ENCODE data around the gene KCNF1. TPM values are rescaled to one million over a fixed set of nuclear protein-coding genes. Genes with fewer than 3 reads are reported as not detected.

The KCNF1 gene
- total and polyA plus RNA-seq, 9 donors: 0.11 to 0.30 (median 0.14) TPM; not detected in 5

GRCh38 chr2:10932345-10933151 lies 20.8 kb downstream of the KCNF1 start:
- H3K27ac ChIP-seq: no peak overlapping the region
- no peaks in the 10 kb centered on the region for H3K27me3 ChIP-seq
- no peaks in the 10 kb centered on the region for H3K36me3 ChIP-seq
- 68 to 76% (median 72%) methylated on average over 17 of the region's 17 CpGs for WGBS, 3 donors
- no peaks in the 10 kb centered on the region for H3K4me1 ChIP-seq (ENCODE audit: insufficient read depth)
- H3K9me3 ChIP-seq: no peaks in the 10 kb centered on the region
- no peak for DNase-seq
- no peak for TF ChIP-seq CTCF (IDR thresholded peaks at IDR 0.05)
- no peak for TF ChIP-seq EP300 (IDR thresholded peaks at IDR 0.05)
- no peak for TF ChIP-seq POLR2A (IDR thresholded peaks at IDR 0.05)
- no peak overlapping the region for H3K4me3 ChIP-seq
- intact Hi-C loops (cut with DNase I): no loop called here

- TF ChIP-seq POLR2A (IDR thresholded peaks at IDR 0.05): no peak
- no peak for TF ChIP-seq EP300 (IDR thresholded peaks at IDR 0.05)
- TF ChIP-seq CTCF (IDR thresholded peaks at IDR 0.05): no peak
- Histone ChIP-seq H3K4me1 (ENCODE audit: insufficient read depth) (no peaks in the 10 kb centered on the region), H3K27me3 (no peaks in the 10 kb centered on the region), H3K27ac (no peak overlapping the region), H3K9me3 (no peaks in the 10 kb centered on the region), H3K36me3 (no peaks in the 10 kb centered on the region), H3K4me3 (no peak overlapping the region)
- intact Hi-C loops (cut with DNase I): no loop called here
- DNase-seq: no peak
- WGBS, 3 donors: 92 to 96% (median 92%) methylated on average over 11 of the region's 11 CpGs
These were observed 22.0 kb downstream of the KCNF1 start for GRCh38 chr2:10933700-10934225.

GRCh38 chr2:10934308-10934978 lies 22.7 kb downstream of the KCNF1 start:
- Histone ChIP-seq H3K27me3 (no peaks in the 10 kb centered on the region), H3K27ac (no peak overlapping the region), H3K4me1 (ENCODE audit: insufficient read depth) (no peaks in the 10 kb centered on the region), H3K4me3 (no peak overlapping the region), H3K36me3 (no peaks in the 10 kb centered on the region), H3K9me3 (no peaks in the 10 kb centered on the region)
- WGBS, 3 donors: 54 to 66% (median 60%) methylated on average over 7 of the region's 7 CpGs
- intact Hi-C loops (cut with DNase I): no loop called here
- TF ChIP-seq POLR2A (IDR thresholded peaks at IDR 0.05) (no peak), EP300 (IDR thresholded peaks at IDR 0.05) (no peak), CTCF (IDR thresholded peaks at IDR 0.05) (no peak)
- DNase-seq: no peak

- Histone ChIP-seq H3K9me3 (no peaks in the 10 kb centered on the region), H3K27me3 (no peaks in the 10 kb centered on the region), H3K4me1 (ENCODE audit: insufficient read depth) (no peaks in the 10 kb centered on the region), H3K4me3 (no peak overlapping the region), H3K27ac (no peak overlapping the region), H3K36me3 (no peaks in the 10 kb centered on the region)
- no peak for TF ChIP-seq CTCF (IDR thresholded peaks at IDR 0.05)
- TF ChIP-seq POLR2A (IDR thresholded peaks at IDR 0.05): no peak
- TF ChIP-seq EP300 (IDR thresholded peaks at IDR 0.05): no peak
- intact Hi-C loops (cut with DNase I): no loop called here
- whole genome bisulfite sequencing, 3 donors: 10 to 24% (median 16%) methylated on average over 14 to 15 of the region's 15 CpGs
- no peak for DNase-seq
These were observed 23.2 kb downstream of the KCNF1 start for GRCh38 chr2:10934979-10935350.
